IPS-NIHi11 (cell line): ENCODE data around the gene IFNL2.
"Not testable (repeated sequence)": the region's sequence is repeated elsewhere in the genome, so short reads cannot be mapped to it uniquely, and the experiment has no call there.

ENCODE experiments used
- DNase-seq: peaks from one replicate; pipeline ENCODE4 v3.0.0; 2012; ENCODE audit warnings: mixed read lengths, low spot score

Gene IFNL2

DNA sequence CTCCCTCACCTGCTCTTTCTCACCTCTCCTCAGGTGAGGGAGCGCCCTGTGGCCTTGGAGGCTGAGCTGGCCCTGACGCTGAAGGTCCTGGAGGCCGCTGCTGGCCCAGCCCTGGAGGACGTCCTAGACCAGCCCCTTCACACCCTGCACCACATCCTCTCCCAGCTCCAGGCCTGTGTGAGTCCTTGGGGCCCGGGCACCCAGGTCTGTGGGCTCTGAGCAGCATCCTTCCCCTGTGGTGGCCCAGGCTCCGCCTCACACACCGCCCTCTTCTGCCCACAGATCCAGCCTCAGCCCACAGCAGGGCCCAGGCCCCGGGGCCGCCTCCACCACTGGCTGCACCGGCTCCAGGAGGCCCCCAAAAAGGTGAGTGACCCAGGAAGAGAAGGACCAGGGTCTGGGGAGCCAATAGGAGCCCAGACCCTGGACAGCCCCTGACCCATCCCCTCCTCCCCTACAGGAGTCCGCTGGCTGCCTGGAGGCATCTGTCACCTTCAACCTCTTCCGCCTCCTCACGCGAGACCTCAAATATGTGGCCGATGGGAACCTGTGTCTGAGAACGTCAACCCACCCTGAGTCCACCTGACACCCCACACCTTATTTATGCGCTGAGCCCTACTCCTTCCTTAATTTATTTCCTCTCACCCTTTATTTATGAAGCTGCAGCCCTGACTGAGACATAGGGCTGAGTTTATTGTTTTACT, 29.9 kb downstream of the IFNL2 start:
- DNase-seq: no peak

DNA sequence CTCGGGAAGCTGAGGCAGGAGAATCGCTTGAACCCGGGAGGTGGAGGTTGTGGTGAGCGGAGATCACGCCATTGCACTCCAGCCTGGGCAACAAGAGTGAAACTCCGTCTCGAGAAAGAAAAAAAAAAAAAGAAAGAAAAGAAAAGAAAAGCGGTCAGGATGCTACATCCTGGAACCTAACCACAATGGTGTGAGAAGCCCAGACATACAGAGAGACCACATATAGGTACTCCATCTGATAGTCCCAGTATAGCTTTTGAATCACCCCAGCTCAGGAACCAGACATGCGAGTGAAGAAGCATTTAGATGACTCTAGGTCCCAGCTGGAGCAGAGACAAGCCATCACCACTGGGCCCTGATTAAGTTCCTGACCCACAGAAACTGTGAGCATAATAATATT, 31.2 kb downstream of the IFNL2 start:
- no peak for DNase-seq

DNA sequence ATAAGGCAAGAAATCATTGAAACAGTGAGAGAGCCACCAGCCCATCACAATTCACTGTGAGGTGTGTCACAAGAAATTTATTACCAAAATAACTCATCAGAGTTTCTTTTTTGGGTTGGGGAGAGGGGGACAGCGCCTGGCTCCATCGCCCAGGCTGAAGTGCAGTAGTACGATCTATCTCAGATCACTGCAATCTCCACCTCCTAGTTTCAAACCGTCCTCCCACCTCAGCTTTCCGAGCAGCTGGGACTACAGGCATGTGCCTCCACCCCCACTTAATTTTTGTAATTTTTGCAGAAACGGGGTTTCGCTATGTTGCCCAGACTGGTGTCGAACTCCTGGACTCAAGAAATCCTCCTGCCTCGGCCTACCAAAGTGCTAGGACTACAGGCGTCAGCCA, 31.6 kb downstream of the IFNL2 start:
- DNase-seq: no peak

DNA sequence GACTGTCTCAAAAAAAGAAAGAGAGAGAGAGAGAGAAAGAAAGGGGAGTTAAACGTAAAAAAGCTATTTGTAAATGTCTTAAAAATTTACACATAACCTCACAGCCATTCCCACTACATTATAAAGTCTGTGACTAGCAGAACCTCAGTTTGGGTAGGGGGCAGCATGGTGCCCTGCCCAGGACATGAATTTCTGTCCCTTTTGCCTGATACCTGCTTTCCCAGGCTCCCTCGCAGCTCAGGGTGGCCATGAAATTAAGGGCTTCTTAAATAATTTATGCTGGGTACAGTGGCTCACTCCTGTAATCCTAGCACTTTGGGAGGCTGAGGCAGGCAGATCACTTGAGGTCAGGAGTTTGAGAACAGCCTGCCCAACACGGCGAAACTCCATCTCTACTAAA, 32.8 kb downstream of the IFNL2 start:
- no peak for DNase-seq

DNA sequence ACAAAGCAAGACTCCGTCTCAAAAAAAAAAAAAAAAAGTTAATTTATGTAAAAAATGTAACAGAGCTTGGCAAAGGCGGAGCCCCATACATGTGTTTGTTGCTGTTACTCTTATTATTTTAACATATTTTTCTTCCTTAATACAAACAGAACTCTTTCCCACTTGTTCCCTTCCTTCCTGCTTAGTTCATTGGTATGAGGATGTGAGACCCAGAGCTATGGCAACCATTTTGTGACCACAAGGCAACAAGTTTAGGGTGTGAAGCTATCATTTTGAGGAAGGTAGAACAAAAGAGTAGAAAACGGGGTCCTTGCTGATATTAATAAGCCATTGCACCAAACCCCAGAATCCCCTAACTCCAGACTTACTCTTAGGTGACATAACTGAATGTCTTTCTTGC, 33.4 kb downstream of the IFNL2 start:
- no peak for DNase-seq

DNA sequence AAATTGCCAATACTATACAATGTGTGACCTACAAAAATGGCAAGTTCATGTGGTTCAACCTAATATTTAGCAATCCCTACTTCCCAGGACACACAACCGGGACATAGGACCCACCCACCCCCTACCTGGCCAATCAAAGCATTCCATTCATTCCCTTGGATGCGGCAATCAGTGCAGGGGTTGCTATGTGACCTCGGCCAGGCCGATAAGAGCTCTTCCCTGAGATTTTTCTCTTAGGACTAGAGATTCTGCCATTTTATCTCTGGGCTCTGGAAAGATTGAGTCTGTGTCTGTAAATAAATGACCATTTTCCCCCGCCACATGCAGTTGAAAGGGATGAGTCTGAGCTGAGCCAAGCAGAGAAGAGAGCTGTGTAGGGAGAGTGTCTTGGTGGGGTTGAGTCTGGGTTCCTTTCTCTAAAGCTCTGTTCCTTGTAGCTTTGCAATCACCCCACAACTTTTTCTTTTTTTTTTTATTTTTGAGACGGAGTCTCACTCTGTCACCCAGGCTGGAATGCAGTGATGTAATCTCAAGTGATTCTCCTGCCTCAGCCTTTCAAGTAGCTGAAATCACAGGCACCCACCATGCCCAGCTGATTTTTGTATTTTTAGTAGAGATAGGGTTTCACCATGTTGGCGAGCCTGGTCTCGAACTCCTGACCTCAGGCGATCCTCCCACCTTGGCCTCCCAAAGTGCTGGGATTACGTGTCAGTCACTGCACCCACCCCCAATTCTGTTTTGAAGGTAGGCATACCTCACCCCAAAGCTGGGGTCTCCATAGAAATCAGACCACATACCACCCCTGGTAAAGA, 35.4 kb downstream of the IFNL2 start:
- DNase-seq: peak; percentile 67

DNA sequence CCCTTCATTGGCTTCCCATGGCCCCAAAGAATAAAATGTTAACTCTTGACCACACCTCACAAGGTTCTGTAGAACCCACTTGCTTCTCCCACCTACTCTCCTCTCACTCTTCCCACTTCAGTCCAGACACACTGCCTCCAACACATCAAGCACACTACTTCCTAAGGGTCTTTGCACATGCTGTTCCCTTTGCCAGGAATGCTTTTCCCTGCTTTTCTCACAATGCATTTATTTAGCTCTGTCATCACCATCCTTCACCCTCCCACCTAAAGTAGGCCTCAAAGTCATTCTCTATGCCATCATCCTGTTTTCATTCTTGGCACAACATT, 36.0 kb downstream of the IFNL2 start:
- no peak for DNase-seq

DNA sequence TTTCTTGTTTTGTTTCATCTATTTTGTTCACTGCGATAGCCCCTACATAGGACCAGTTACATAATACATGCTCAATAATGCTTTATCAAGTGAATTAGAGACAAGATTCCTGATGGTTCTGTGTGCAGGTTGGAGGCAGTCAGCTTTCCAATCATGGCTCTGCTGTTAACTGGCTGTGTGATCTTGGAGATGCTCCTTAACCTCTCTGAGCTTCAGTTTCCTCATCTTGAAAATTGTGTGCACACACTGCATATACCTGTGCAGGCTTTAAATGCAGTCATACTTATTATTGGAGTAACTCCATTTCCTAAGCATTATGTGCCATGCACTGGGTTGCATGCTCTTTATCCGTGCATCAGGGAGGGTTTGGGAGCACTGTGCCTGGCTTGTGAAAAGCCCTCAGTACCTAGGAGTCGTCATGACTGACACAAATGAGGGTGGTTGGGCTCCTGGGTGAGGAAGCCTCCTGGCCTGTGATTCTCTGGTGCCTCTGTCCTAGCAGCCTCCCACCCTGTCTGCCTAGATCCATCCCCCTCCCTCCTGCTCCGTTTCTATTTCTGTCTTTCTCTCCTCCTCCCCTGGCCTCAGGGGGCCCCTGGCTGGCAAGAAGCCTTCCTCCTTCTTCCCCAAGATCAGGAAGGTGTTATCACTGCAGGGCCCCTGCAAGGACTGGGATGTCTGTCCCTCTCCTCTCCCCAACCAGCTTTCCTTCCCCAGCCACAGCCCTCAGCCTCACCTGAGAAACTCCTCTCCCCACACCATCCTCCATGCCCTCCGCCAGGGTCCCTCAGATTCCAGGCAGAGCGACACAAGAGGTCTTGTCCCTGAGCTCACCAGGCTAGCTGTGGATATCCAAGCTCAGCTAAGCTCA, 36.7 kb downstream of the IFNL2 start:
- peak; percentile 30 for DNase-seq

DNA sequence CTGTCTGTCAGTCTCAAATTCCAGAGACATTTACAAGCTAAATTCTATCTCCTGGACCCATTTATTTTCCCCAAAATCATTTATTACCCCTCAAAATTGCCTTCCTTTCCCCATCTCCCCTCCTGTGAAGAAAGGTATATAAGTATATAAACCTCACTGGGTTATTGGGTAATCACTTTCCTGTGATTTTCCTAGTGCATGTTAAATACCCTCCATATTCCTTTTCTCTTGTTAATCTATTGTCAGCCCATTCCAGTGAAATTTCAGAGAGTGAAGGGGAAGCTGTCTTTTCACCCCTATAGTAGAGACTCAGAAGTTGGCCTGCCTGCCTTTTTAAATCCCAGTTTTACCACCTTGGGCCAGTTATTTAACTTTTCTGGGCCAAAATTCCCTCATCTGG, 37.9 kb downstream of the IFNL2 start:
- no peak for DNase-seq

DNA sequence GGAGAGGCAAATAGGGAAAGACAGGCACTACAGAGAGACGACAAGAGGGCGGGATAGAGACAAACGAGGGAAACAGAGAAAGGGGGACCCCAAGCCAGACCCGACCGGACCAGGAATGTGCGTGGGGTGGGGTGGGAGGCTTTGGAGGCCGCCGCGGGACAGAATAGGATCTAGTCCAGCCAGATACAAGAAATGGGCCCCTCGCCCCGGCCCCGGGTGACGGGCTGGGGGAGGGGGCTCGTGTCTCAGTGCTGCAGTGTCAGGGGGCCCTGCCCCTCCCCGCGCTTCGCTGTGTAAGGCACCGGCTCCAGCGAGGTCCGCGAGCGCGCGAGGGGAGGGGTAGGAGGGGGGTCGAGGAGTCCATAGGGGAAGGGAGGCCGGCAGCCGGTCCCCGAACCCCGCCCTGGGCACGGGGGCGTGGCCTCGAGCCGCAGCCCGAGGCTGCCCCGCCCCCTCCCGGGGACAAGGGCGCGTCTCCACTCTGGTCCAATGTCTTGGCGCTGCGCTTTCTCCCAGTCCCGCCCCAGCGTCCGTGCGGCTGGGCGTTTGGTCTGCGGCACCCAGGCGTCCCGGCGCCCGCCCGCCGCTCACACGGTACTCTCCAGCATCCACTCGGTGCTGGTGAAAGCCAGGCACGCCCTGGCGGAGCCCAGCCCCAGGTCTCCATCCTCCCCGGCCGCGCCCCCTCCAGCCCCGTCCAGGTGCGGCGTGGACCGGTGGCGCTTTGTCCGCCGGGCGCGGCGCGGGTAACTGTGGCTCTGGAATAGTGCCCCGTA, 39.0 kb downstream of the IFNL2 start:
- peak; percentile 94 for DNase-seq

DNA sequence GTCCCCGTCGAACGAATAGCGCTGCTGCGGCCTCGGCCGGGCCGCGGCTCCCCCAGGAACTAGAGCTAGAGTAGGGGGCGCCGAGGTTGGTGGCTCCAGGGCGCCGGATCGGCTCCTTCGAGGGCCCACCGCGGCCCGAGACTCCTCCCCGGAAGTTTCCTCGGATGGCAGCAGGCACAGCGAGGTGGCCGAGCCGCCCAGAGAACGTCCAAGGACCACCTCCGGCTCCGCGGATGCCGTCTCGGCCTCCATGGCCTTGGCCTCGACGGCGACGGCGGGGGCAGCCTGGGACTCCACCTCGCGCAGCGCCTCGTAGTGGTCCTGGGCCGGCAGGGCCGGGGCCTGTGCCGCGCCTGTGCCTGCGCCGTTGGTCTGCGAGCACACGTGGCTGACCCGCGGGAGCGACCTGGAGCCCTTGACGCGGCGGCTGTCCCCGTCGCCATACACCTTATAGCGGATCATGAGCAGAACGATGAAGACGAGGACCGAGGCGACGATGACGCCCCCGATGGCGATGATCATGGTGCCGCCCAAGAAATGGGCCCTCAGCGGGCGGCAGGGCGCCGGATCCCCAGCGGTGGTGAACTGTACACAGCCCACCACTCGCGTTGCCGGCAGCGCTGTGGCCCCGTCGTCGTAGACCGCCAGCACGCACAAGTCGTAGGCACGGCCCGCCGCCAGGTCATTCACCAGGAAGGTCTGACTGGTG, 39.8 kb downstream of the IFNL2 start:
- DNase-seq: peak; percentile 58

DNA sequence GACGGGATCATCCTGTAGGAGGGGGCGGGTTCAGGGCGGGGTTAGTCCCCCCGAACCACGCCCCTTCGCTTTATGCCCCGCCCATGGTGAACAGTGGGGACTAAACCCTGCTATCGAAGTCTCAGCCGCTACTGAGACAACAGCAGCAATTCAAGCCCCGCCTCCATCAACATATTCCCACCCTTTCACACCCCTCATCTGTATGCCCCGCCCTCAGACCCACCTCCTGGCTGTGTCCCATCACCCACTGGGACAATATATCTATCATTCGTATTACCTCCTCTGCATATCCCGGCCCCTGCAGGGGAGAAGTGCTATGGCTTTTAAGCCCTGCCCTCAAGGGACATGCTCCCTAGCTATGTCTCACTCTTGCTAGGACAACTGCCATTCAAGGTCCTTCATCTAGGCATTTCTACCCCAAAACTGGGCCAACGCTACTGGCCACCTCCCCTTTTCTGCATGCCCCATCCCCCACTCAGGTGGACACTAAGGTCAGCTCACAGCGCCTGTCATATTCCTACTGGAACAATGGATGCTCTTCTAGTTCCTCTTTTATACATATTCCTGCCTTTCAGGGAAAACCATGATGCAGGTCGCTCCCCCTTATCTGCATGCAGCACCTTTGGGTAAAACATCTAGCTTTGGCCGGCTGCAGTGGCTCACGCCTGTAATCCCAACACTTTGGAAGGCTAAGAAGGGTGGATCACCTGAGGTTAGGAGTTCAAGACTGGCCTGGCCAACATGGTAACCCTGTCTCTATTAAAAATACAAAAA, 40.5 kb downstream of the IFNL2 start:
- DNase-seq: peak; percentile 84

DNA sequence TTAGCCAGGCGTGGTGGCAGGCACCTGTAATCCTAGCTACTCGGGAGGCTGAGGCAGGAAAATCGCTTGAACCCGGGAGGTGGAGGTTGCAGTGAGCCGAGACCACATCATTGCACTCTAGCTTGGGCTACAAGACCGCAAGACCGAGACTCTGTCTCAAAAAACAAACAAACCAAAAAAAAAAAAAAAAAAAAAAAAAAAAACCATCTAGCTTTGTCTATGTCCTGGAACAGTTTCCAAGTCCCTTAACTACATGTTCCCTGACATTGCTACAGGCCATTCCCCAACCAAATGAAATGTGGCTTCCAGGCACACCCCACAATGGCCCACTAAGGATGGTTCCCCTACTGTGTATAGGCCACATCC, 41.1 kb downstream of the IFNL2 start:
- DNase-seq: not testable (repeated sequence)

DNA sequence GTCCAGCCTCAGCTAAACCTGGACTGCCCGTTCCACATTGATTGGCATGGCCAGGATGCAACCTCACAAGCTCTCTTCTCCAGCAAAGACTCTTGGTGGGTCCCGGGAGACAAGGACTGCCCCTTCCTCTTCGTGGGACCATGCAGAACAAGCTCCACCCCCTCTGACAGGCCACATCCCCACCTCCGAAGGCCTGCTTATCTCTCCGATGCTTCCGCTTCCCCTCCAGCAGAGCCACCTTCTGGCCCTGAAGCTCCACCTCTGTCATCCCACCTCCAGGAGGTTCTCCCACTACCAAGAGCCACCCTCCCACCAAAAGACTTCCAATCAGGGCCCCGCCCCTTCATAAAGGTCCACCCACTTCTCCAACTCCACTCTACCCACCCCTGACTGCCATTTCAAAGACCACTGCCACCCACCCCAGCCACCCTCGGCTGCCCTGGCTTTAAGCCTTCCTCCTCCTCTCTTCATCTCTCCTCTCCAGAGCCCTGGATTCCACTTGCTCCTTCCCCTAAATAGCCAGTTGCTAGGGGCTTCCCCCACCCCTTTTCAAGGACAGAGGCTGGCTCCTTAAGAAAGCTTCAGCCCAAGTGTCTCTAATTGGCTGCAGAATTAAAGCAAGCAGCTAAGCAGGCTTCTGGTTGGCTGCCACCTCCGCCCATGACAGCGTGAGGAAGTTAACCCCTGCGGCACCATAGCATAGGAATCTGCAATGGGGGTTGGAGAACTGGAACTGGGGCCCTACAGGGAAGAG, 42.5 kb downstream of the IFNL2 start:
- DNase-seq: peak; percentile 77

DNA sequence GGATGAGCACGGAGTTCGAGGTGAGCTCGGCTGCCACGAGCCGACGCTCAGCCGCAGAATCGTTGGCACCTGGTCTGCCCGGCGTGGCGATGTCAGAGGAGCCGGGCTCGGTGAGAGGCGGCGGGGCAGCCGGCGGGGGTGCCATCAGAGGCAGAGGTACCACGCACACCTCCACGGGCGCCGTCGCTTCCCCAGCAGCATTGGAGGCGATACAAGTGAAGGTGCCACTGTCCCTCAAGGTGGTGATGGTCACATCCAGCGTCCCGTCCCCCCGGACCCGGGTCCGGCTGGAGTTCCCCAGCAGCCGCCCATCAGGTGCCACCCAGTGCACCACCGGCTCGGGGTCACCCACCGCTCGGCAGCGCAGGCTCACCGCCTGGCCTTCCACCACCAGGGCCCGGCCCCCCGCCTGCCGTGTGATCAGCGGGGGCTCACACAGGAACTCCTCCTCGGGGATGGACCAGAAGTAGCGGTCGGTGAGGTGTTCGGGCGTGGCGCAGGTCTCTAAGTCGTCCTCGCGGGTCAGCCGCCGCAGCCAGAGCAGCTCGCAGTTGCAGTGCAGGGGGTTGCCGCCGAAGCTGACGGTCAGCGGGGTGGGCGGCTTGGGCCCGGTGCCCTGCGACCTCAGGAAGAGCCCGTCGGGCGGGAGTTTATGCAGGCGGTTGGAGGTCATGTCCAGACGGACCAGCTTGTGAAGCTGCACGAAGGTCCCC, 46.0 kb downstream of the IFNL2 start:
- no peak for DNase-seq

DNA sequence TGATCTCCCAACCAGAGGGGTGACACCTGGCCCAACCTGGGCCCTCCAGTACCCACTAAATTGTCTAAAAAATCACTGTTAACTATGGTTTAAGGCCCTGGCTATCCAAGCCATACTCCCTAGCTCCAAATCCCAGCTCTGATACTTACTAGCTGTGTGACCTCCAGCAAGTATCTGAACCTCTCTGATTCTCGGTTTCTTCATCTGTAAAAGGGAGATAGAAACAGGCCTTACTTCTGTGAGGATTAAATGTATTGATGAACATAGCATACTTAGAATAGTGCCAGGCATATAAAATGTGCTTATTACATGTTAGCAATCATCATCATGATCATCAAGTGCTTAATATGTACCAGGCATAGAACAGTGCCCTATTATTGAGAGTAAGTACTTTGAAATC, 47.7 kb downstream of the IFNL2 start:
- no peak for DNase-seq

DNA sequence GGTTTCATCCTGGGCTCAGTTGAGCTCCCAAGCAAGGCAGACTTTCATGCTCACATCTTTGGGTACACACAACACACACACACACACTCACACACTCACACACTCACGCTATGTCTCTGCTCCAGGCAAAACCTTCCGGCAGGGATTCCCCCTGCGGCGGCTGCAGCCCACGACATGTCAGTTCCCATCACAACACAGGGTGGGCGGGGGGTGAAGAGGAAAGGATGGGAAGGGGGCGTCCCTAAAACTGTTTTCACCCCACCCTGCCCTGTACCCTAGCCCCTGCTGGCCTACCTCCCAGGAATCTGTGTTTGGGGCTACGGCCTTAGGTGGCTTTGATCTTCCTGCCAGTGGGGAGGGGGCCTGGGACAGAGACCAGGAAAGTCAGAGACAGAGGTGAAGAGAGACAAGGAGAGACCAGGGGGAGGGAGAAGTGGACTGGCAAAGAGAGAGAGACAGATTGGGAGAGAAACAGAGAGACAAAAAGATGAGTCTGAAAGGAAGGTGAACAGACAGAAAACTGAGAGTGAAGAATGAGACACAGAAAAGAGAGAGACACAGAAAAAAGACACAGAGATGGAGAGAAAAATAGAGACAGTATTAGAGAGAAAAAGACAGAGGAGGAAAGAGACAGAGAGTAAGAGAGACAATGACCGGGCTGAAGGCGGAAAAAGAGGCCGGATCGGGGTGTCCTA, 48.6 kb downstream of the IFNL2 start:
- no peak for DNase-seq

DNA sequence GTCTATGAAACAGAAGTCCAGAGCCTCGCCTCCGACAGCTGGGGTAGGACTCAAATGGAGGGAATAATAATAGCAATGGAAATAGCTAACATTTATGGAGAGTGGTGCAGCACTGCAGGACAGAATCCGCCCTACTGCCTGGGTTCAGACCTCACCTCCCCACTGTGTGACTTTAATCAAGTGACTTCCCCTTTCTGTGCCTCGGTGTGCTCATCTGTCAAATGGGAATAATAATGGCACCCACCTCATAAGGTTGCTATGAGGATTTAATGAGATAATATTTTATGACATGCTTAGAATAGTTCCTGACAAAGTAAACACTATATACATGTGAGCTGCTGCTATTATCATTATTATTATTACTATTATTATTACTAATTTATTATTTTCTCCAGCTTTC, 49.3 kb downstream of the IFNL2 start:
- no peak for DNase-seq

DNA sequence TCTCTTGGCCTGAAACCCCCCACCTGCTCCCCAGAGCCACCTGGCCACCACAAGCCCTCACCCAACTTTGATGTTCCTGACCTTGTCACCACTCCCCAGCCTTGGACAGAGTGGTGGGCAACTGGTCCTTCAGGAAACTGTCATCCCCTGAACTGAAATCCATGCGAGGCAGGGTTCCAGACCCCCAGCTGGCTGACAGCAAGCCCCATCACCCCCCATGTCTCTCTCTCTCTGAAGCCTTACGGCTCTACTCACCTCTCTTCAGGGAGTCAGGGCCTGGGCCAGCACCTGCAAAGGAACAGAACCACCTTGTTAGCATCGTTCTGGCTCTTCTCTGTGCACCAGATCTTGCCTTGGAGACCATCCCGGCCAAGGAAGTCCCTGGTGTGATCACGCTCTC, 49.9 kb downstream of the IFNL2 start:
- no peak for DNase-seq
